Body of pancreas (tissue), 4 donors: ENCODE measurements around the gene TOM1L2. TPM values are rescaled to one million over a fixed set of nuclear protein-coding genes. Genes with fewer than 3 reads are reported as not detected.

ENCODE experiments used
- ATAC-seq: fragments of 150-250 bp; one replicate; pipeline ENCODE4 v1.9.1; 2016
- DNase-seq, 4 donors: peaks; one replicate each; pipeline ENCODE4 v3.0.0-alpha.2; 2019
- H3K27ac ChIP-seq, 4 donors: fragments of 200-600 bp; sonication (generic); 1 replicate in 3 of 4; 2 replicates in 1 of 4; pipeline versions ENCODE4 v1.5.1 to v1.6.1; 2016 to 2019; ENCODE audit warnings: mild to moderate bottlenecking in 1 of 4, mixed read lengths in 1 of 4, moderate library complexity in 1 of 4
- H3K27me3 ChIP-seq, 2 donors: fragments of 200-600 bp; sonication (generic); one replicate each; pipeline ENCODE4 v1.6.0; 2016; ENCODE audit warnings: mild to moderate bottlenecking in 1 of 2
- H3K36me3 ChIP-seq, 2 donors: fragments of 200-600 bp; sonication (generic); replicated peaks in 1 of 2; 2 replicates each; pipeline ENCODE4 v1.5.1; 2016; ENCODE audit warnings: low read depth in 2 of 2; ENCODE audit not compliant: insufficient read depth in 1 of 2
- H3K4me1 ChIP-seq: fragments of 200-600 bp; sonication (generic); one replicate; pipeline ENCODE4 v1.6.0; 2016
- H3K4me3 ChIP-seq, 2 donors: fragments of 200-600 bp; sonication (generic); 1 replicate in 1 of 2; 2 replicates in 1 of 2; pipeline ENCODE4 v1.5.1; 2016 to 2019
- H3K9me3 ChIP-seq, 3 donors: fragments of 200-600 bp; sonication (generic); 1 replicate in 2 of 3; 2 replicates in 1 of 3; pipeline ENCODE4 v1.5.1; 2016
- POLR2A ChIP-seq, 3 donors: fragments of 450-650 bp; IDR thresholded peaks; one replicate each; pipeline ENCODE4 v1.6.1; 2016; ENCODE audit warnings: antibody characterized with exemption in 3 of 3, mild to moderate bottlenecking in 2 of 3
- WGBS, 2 donors: methylation state at CpG; one replicate each; pipeline ENCODE4 v1.1.5; 2017; 5-methylcytosine and 5-hydroxymethylcytosine counted together
- intact Hi-C: fragments of 100-400 bp; cut with DNase I; formaldehyde crosslinking; loops from one replicate; pipeline ENCODE4 v1.15.1; 2023
- total RNA-seq, 2 donors: library from RNA; depleted of rRNA; stranded (reverse); fragments of >200 nt; gene quantifications; one replicate each; pipeline ENCODE4 v1.1.0, GENCODE V29; 2016
- TF ChIP-seq, protein P1 (sequence below), 7 experiments: fragments of 450-650 bp in 4 of 7; fragments of 200-600 bp in 3 of 7; sonication (generic) in 3 of 7; IDR thresholded peaks; one replicate each; pipeline ENCODE4 v1.5.1; 2016 to 2019; ENCODE audit warnings: antibody characterized with exemption in 7 of 7

Gene TOM1L2
- total RNA-seq, 2 donors from 2014 or later: 35.9 to 55.8 TPM

DNA sequence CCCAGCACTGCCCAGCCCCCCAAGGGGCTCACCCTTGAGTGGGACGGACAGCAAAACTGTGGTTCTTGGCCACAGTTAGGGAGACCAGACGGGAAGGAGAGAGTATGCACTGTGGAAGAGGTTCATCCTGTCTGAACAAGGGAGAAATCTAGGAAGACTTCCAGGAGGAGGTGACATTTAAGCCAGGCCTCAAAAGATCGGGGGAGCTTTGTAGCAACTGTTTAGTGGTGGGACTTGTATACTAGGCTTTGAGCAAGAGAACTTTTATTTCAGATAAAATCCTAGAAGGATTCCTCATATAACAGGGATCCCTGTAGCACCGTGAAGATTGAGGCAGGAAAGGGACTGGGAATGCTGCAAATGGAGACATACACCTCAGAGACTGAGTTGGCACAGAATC lies 166.2 kb downstream of the TOM1L2 start:
- H3K9me3 ChIP-seq: no peaks in the 10 kb centered on the region
- no peak overlapping the region for H3K4me3 ChIP-seq
- ATAC-seq (no peak), DNase-seq (no peak)
- intact Hi-C loops: no loop called here
- no peak overlapping the region for H3K27ac ChIP-seq
- WGBS, 2 donors: 95 to 97% methylated on average over 4 of the region's 4 CpGs
- TF ChIP-seq POLR2A (IDR thresholded peaks at IDR 0.05): no peak
- TF ChIP-seq, protein P1, sequence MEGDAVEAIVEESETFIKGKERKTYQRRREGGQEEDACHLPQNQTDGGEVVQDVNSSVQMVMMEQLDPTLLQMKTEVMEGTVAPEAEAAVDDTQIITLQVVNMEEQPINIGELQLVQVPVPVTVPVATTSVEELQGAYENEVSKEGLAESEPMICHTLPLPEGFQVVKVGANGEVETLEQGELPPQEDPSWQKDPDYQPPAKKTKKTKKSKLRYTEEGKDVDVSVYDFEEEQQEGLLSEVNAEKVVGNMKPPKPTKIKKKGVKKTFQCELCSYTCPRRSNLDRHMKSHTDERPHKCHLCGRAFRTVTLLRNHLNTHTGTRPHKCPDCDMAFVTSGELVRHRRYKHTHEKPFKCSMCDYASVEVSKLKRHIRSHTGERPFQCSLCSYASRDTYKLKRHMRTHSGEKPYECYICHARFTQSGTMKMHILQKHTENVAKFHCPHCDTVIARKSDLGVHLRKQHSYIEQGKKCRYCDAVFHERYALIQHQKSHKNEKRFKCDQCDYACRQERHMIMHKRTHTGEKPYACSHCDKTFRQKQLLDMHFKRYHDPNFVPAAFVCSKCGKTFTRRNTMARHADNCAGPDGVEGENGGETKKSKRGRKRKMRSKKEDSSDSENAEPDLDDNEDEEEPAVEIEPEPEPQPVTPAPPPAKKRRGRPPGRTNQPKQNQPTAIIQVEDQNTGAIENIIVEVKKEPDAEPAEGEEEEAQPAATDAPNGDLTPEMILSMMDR (IDR thresholded peaks at IDR 0.05): no peak
- H3K4me1 ChIP-seq: no peaks in the 10 kb centered on the region
- H3K27me3 ChIP-seq: no peaks in the 10 kb centered on the region
- H3K36me3 ChIP-seq: no peaks in the 10 kb centered on the region

DNA sequence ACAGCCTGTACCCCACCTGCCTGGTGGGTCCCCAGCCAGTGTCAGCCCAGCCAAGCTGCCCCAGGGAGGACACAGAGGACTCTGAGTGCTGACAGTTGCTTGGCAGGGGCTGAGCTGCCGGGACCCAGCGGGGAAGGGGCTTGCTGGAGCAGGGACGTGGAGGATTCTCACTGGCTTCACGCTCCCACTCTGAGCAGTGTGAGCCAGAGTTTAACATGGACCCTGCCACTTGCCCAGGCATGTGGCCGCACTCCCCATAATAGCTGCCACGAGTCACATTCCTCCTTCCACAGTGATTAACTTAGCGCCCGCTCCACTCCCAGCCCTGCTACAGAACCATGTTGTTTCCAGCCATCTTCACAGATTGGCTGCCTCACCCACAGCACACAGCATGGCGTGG lies 166.6 kb downstream of the TOM1L2 start:
- Histone ChIP-seq H3K9me3 (no peaks in the 10 kb centered on the region), H3K27ac (no peak overlapping the region), H3K36me3 (no peaks in the 10 kb centered on the region), H3K27me3 (no peaks in the 10 kb centered on the region), H3K4me3 (no peak overlapping the region), H3K4me1 (no peaks in the 10 kb centered on the region)
- no peak for ATAC-seq
- no peak for TF ChIP-seq POLR2A (IDR thresholded peaks at IDR 0.05)
- TF ChIP-seq, protein P1 (IDR thresholded peaks at IDR 0.05): no peak
- DNase-seq: no peak
- intact Hi-C loops: no loop called here
- 76 to 82% methylated on average over 7 to 8 of the region's 9 CpGs for WGBS, 2 donors

DNA sequence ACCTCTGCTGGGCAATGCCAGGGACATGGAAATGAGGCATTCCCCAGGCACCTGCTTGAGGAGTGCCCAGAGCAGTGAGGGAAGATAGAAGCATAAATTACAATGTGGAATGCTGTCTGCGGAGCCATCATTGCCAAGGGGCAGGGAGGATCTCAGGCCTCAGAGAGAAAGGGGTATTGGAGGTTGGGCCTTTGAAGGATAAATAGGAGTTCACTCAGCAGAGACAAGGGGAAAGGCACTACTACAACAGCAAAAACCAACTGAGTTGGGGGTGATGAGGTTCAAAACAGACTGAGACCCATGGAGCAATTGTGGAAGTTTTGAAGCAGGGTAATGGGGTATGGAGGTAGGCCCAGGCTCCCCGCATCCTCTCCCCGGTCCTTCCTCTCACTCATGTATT lies 168.2 kb downstream of the TOM1L2 start:
- H3K4me3 ChIP-seq: no peak overlapping the region
- no peaks in the 10 kb centered on the region for H3K9me3 ChIP-seq
- TF ChIP-seq POLR2A (IDR thresholded peaks at IDR 0.05): no peak
- TF ChIP-seq, protein P1 (IDR thresholded peaks at IDR 0.05): no peak
- H3K27ac ChIP-seq: no peak overlapping the region
- intact Hi-C loops: no loop called here
- no peaks in the 10 kb centered on the region for H3K36me3 ChIP-seq
- no peaks in the 10 kb centered on the region for H3K27me3 ChIP-seq
- peaks cover 7% of the 10 kb centered on the region for H3K4me1 ChIP-seq
- ATAC-seq (no peak), DNase-seq (no peak)
- WGBS, 2 donors: 94 to 100% methylated on average over 3 of the region's 3 CpGs

DNA sequence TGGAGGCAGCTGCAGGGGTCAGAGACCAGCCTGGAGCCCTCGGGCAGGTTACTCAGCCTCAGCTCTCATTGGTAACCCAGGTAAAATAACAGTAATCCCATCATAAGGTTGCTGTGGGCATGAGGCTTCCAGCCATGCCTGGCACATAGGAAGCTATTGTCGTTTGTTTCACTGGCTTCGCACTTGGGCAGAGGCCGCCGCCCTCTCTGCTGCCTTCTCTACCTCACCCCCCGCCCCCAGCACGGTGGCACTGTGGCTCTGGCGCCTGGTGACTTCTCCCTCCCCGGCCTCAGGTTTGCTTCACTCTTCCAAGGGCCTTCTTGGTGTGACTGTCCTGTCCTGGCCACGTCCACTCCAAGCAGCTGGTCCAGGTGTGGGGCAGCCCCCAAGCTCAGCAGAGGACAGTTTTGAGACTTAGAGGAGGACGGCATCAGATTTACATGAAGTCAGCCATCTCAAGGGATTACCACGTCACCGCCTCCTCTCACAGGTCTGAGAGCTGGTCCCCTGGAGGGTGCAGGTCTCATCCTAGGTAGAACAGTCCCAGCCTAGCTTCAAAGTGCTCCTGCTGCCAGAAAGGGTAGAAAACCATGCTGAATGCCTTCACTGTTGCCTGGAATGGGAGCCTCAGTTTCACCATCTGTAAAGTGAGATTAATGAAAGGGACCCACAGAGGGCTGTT lies 170.3 kb downstream of the TOM1L2 start:
- no peaks in the 10 kb centered on the region for H3K9me3 ChIP-seq
- ATAC-seq: no peak
- TF ChIP-seq POLR2A (IDR thresholded peaks at IDR 0.05): no peak
- TF ChIP-seq, protein P1 (IDR thresholded peaks at IDR 0.05): no peak
- no peaks in the 10 kb centered on the region for H3K27me3 ChIP-seq
- H3K27ac ChIP-seq: no peak overlapping the region
- WGBS, 2 donors: 92 to 100% methylated on average over 7 to 13 of the region's 13 CpGs
- no peak for DNase-seq
- intact Hi-C loops: no loop called here
- no peak overlapping the region for H3K4me3 ChIP-seq
- no peaks in the 10 kb centered on the region for H3K36me3 ChIP-seq
- peaks cover 7% of the 10 kb centered on the region for H3K4me1 ChIP-seq

DNA sequence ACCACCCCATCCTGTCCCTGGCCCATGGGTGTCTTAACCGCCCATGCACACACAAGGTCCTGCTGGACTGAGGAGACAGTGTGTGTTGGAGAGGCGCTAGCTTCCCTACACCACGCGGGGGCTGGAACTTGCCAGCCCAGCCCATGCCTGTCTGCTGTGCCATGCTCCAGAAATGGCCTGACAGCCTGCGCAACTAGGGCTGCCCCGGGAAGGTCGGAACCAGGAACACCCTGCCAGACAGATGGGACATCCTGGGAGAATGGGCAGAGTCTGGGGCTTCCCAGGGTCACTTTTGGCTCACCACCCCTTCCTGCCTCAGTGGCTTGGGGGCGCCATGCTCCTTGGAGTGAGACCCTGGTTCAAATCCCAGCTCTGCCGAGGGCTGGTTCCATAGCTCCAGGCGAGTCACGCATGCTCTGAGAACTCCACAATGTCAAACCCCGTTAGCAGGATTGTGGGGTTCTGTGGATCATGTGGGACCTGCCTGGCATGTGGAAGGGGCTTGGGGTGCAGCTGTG lies 171.6 kb downstream of the TOM1L2 start:
- TF ChIP-seq, protein P1 (IDR thresholded peaks at IDR 0.05): no peak
- TF ChIP-seq POLR2A (IDR thresholded peaks at IDR 0.05): no peak
- H3K27me3 ChIP-seq: no peaks in the 10 kb centered on the region
- DNase-seq: no peak
- ATAC-seq: no peak
- H3K4me3 ChIP-seq: no peak overlapping the region
- intact Hi-C loops: no loop called here
- H3K36me3 ChIP-seq: no peaks in the 10 kb centered on the region
- H3K4me1 ChIP-seq: peaks cover 7% of the 10 kb centered on the region
- no peak overlapping the region for H3K27ac ChIP-seq
- 91 to 97% methylated on average over 4 to 12 of the region's 12 CpGs for WGBS, 2 donors
- no peaks in the 10 kb centered on the region for H3K9me3 ChIP-seq
